Natural killer cell (primary cell): ENCODE measurements around the gene C15orf40. TPM values are rescaled to one million over a fixed set of nuclear protein-coding genes. Genes with fewer than 3 reads are reported as not detected.

Source experiments
- ATAC-seq, 3 donors: fragments of 150-1000 bp in 2 of 3; fragments of 200-7000 bp in 1 of 3; cut with Tn5 transposase; 1 replicate in 1 of 3; 2 replicates in 2 of 3; pipeline ENCODE4 v1.10.0; 2021; ENCODE audit warnings: mild to moderate bottlenecking in 2 of 3, moderate library complexity in 2 of 3
- DNase-seq, 2 donors: peaks; one replicate each; pipeline versions ENCODE4 v3.0.0 to v3.0.0-alpha.2; 2013 to 2021; ENCODE audit warnings: mixed read lengths in 1 of 2
- H3K27ac ChIP-seq: one replicate; pipeline ENCODE4 v1.5.1; 2013; ENCODE audit warnings: mild to moderate bottlenecking, low read length
- H3K27me3 ChIP-seq: one replicate; pipeline ENCODE4 v1.6.1; 2013; ENCODE audit warnings: low read length; ENCODE audit not compliant: control insufficient read depth, insufficient read depth
- H3K36me3 ChIP-seq: one replicate; pipeline ENCODE4 v1.6.1; 2013; ENCODE audit warnings: low read length; ENCODE audit not compliant: control insufficient read depth, insufficient read depth
- H3K4me1 ChIP-seq: one replicate; pipeline ENCODE4 v1.6.1; 2013; ENCODE audit warnings: low read length; ENCODE audit not compliant: control insufficient read depth, insufficient read depth
- H3K4me3 ChIP-seq: one replicate; pipeline ENCODE4 v1.5.1; 2013; ENCODE audit warnings: low read length
- H3K9me3 ChIP-seq: one replicate; pipeline ENCODE4 v1.6.1; 2013; ENCODE audit warnings: low read length; ENCODE audit not compliant: control insufficient read depth, insufficient read depth
- H3K27ac Mint-ChIP-seq, 2 donors: one replicate each; pipeline ENCODE4 v1.8.0; 2022; ENCODE audit warnings: mild to moderate bottlenecking in 2 of 2, mixed read lengths in 2 of 2, moderate library complexity in 1 of 2
- H3K27me3 Mint-ChIP-seq, 2 donors: one replicate each; pipeline ENCODE4 v1.8.0; 2022; ENCODE audit warnings: low read depth in 2 of 2, mixed read lengths in 2 of 2
- H3K36me3 Mint-ChIP-seq: one replicate; pipeline ENCODE4 v1.8.0; 2022; ENCODE audit warnings: mixed read lengths
- H3K4me1 Mint-ChIP-seq, 2 donors: one replicate each; pipeline ENCODE4 v1.8.0; 2022; ENCODE audit warnings: mixed read lengths in 2 of 2
- H3K4me3 Mint-ChIP-seq: one replicate; pipeline ENCODE4 v1.8.0; 2022; ENCODE audit warnings: mild to moderate bottlenecking, moderate library complexity, mixed read lengths
- H3K9me3 Mint-ChIP-seq, 2 donors: one replicate each; pipeline ENCODE4 v1.8.0; 2022; ENCODE audit warnings: mixed read lengths in 2 of 2
- WGBS: methylation state at CpG from one replicate; pipeline ENCODE4 v1.1.7; 2013; ENCODE audit warnings: missing lambda C conversion rate; ENCODE audit not compliant: insufficient coverage; 5-methylcytosine and 5-hydroxymethylcytosine counted together
- intact Hi-C: fragments of 100-400 bp; cut with micrococcal nuclease; formaldehyde crosslinking; loops from one replicate; pipeline ENCODE4 v1.14.2; 2022
- total RNA-seq, 4 donors: library from RNA; stranded (reverse); fragments of 120-200 nt in 1 of 4; gene quantifications; one replicate each; pipeline versions ENCODE4 v1.2.3 to v1.2.4, GENCODE V29; 2013 to 2022
- TF ChIP-seq, protein P1 (sequence below): fragments of 200-600 bp; IDR thresholded peaks from one replicate; pipeline ENCODE4 v1.8.0; 2022; ENCODE audit warnings: antibody characterized with exemption

C15orf40 gene
- total RNA-seq, 3 donors from 2014 or later (not counting 1 experiment from before 2014, with no cell fraction given): 12.5 to 16.0 (median 15.1) TPM

- H3K4me1 ChIP-seq: peaks cover 7% of the 10 kb centered on the region
- 83% methylated on average over 2 of the region's 2 CpGs for WGBS
- no peak overlapping the region for H3K27ac ChIP-seq
- peaks cover 13 to 16% of the 10 kb centered on the region in 2 donors for H3K4me1 Mint-ChIP-seq
- H3K27me3 Mint-ChIP-seq: no peaks in the 10 kb centered on the region
- DNase-seq: no peak
- no peaks in the 10 kb centered on the region for H3K27me3 ChIP-seq
- no peak overlapping the region for H3K4me3 ChIP-seq
- H3K36me3 Mint-ChIP-seq: no peaks in the 10 kb centered on the region
- TF ChIP-seq, protein P1, sequence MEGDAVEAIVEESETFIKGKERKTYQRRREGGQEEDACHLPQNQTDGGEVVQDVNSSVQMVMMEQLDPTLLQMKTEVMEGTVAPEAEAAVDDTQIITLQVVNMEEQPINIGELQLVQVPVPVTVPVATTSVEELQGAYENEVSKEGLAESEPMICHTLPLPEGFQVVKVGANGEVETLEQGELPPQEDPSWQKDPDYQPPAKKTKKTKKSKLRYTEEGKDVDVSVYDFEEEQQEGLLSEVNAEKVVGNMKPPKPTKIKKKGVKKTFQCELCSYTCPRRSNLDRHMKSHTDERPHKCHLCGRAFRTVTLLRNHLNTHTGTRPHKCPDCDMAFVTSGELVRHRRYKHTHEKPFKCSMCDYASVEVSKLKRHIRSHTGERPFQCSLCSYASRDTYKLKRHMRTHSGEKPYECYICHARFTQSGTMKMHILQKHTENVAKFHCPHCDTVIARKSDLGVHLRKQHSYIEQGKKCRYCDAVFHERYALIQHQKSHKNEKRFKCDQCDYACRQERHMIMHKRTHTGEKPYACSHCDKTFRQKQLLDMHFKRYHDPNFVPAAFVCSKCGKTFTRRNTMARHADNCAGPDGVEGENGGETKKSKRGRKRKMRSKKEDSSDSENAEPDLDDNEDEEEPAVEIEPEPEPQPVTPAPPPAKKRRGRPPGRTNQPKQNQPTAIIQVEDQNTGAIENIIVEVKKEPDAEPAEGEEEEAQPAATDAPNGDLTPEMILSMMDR: no peak
- H3K9me3 ChIP-seq: no peaks in the 10 kb centered on the region
- no peaks in the 10 kb centered on the region for H3K9me3 Mint-ChIP-seq
- no peak overlapping the region for H3K4me3 Mint-ChIP-seq
- H3K27ac Mint-ChIP-seq: no peak overlapping the region
- ATAC-seq: no peak
- H3K36me3 ChIP-seq: no peaks in the 10 kb centered on the region
- intact Hi-C loops: no loop called here
These were observed 30.5 kb downstream of the C15orf40 start for GRCh38 chr15:82980981-82981380.

DNA sequence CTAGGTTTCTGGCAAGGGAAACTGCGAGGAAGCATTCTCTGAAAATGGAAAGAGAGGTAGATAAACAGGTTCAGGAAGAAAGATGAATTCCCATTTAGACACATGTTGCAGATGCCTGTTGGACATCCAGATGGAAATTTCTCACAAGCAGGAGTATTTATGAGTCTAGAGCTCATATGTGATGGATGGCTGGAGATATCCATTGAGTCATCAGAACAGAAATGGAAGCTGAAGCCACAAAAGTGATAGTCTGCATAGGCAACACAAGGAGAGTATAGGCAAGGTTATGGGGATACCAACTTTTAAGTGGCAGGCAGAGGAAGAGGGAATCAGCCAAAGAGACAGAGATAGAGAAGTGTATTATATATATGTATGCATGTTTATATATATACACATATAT lies 31.7 kb downstream of the C15orf40 start:
- 93% methylated on average over 1 of the region's 1 CpG for WGBS
- H3K36me3 Mint-ChIP-seq: no peaks in the 10 kb centered on the region
- H3K27ac ChIP-seq: no peak overlapping the region
- H3K9me3 ChIP-seq: no peaks in the 10 kb centered on the region
- DNase-seq (no peak), ATAC-seq (no peak)
- H3K36me3 ChIP-seq: no peaks in the 10 kb centered on the region
- no peak overlapping the region for H3K4me3 ChIP-seq
- intact Hi-C loops: no loop called here
- H3K9me3 Mint-ChIP-seq: no peaks in the 10 kb centered on the region
- H3K4me3 Mint-ChIP-seq: no peak overlapping the region
- TF ChIP-seq, protein P1: no peak
- H3K4me1 ChIP-seq: no peaks in the 10 kb centered on the region
- peaks cover under 1 to 3% of the 10 kb centered on the region in 2 donors for H3K4me1 Mint-ChIP-seq
- no peaks in the 10 kb centered on the region for H3K27me3 ChIP-seq
- no peaks in the 10 kb centered on the region for H3K27me3 Mint-ChIP-seq
- H3K27ac Mint-ChIP-seq: no peak overlapping the region

- intact Hi-C loops: no loop called here
- H3K27ac ChIP-seq: no peak overlapping the region
- no peaks in the 10 kb centered on the region for H3K4me1 ChIP-seq
- DNase-seq (no peak), ATAC-seq (no peak)
- Mint-ChIP-seq H3K27ac (no peak overlapping the region), H3K9me3 (no peaks in the 10 kb centered on the region), H3K4me1 (no peaks in the 10 kb centered on the region), H3K4me3 (no peak overlapping the region), H3K27me3 (no peaks in the 10 kb centered on the region), H3K36me3 (no peaks in the 10 kb centered on the region)
- no peaks in the 10 kb centered on the region for H3K9me3 ChIP-seq
- no peaks in the 10 kb centered on the region for H3K36me3 ChIP-seq
- no peaks in the 10 kb centered on the region for H3K27me3 ChIP-seq
- 97% methylated on average over 5 of the region's 5 CpGs for WGBS
- TF ChIP-seq, protein P1: no peak
- H3K4me3 ChIP-seq: no peak overlapping the region
These were observed 33.0 kb downstream of the C15orf40 start for GRCh38 chr15:82978438-82978837.

- DNase-seq (no peak), ATAC-seq (no peak)
- H3K27ac ChIP-seq: no peak overlapping the region
- Mint-ChIP-seq H3K4me3 (no peak overlapping the region), H3K9me3 (no peaks in the 10 kb centered on the region), H3K27me3 (no peaks in the 10 kb centered on the region), H3K4me1 (no peaks in the 10 kb centered on the region), H3K27ac (no peak overlapping the region), H3K36me3 (no peaks in the 10 kb centered on the region)
- TF ChIP-seq, protein P1: no peak
- no peaks in the 10 kb centered on the region for H3K36me3 ChIP-seq
- H3K4me1 ChIP-seq: no peaks in the 10 kb centered on the region
- intact Hi-C loops: no loop called here
- no peaks in the 10 kb centered on the region for H3K27me3 ChIP-seq
- H3K9me3 ChIP-seq: no peaks in the 10 kb centered on the region
- no peak overlapping the region for H3K4me3 ChIP-seq
- whole genome bisulfite sequencing: 75% methylated on average over 1 of the region's 1 CpG
These were observed 34.4 kb downstream of the C15orf40 start for GRCh38 chr15:82977076-82977475.
